AG09309 (cell line): ENCODE measurements around the gene BRD1.

Source experiments
- DNase-seq: peaks from one replicate; pipeline ENCODE4 v3.0.0-alpha.2; 2010; ENCODE audit warnings: low read depth
- H3K4me3 ChIP-seq: 2 replicates; pipeline ENCODE4 v1.5.1; 2011; ENCODE audit warnings: mild to moderate bottlenecking, low read depth, low read length, moderate library complexity; ENCODE audit not compliant: control insufficient read depth
- CTCF ChIP-seq: IDR thresholded peaks from 2 replicates; pipeline ENCODE4 v1.5.1; 2011; ENCODE audit warnings: mild to moderate bottlenecking, low read depth, low read length, inconsistent platforms; ENCODE audit not compliant: insufficient read depth, control insufficient read depth; ENCODE audit errors: missing control alignments

The BRD1 gene

GRCh38 chr22:49867303-49868265, 39.9 kb upstream of the BRD1 start:
- H3K4me3 ChIP-seq = no peak overlapping the region
- no peak for DNase-seq
- TF ChIP-seq CTCF = no peak

- DNase-seq = no peak
- no peak overlapping the region for H3K4me3 ChIP-seq
- no peak for TF ChIP-seq CTCF
These were observed 39.0 kb upstream of the BRD1 start for GRCh38 chr22:49866646-49867045.

GRCh38 chr22:49866134-49866533, 38.5 kb upstream of the BRD1 start:
- H3K4me3 ChIP-seq = no peak overlapping the region
- TF ChIP-seq CTCF = no peak
- DNase-seq = no peak

- TF ChIP-seq CTCF = no peak
- H3K4me3 ChIP-seq = no peak overlapping the region
- DNase-seq = no peak
These were observed 37.5 kb upstream of the BRD1 start for GRCh38 chr22:49865156-49865555.

- DNase-seq = no peak
- no peak overlapping the region for H3K4me3 ChIP-seq
- no peak for TF ChIP-seq CTCF
These were observed 36.3 kb upstream of the BRD1 start for GRCh38 chr22:49863931-49864330.

GRCh38 chr22:49862496-49862776, 34.8 kb upstream of the BRD1 start:
- H3K4me3 ChIP-seq = no peak overlapping the region
- DNase-seq = no peak
- TF ChIP-seq CTCF = no peak
